Measurements from ENCODE around the gene MUC5AC. TPM values are rescaled to one million over a fixed set of nuclear protein-coding genes. Genes with fewer than 3 reads are reported as not detected.
A peak's percentile ranks its signal among the peaks of the same experiment; 100 is the strongest.

The MUC5AC gene
- total and polyA plus RNA-seq, 3 experiments from 2014 or later = not detected

DNA sequence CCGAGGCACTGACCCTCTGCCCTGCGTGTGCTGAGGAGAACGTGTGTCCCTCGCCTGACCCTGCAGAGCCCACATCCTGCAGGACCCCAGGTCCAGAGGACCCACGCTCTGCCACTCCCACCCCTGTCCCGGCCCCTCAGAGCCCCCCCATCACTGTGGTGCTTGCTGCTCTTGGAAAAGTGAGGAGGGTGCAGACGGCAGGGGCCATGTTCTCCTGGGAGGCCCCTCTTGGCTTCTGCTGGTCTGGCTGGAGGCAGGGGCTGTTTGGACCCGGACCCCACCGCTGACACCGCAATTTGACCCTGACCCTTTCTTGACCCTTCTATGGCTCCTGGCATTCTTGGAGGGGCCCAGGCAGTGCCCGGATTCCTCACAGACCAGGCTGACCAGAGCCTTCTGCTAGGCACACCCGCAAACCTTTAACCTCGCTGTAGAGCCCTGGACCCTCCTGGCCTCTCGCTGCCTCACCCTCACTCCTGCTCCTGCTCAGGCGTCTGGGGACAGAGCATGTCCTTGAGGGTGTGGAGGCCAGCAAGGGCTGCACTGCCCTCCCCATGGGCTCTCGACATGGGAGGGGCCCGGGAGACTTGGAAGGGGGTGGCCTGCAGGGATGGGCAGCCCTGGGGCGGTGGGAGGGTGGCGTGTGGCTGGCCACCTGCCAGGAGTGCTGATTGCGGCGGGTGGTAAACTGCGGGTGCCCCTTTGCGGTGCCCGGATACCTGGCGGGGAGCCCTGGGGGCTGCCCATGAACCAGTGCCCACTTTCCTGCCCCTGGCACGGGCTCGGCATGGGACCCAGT lies 37.0 kb upstream of the MUC5AC start:
- no peaks in the 10 kb centered on the region for H3K4me1 Mint-ChIP-seq
- no peaks in the 10 kb centered on the region for H3K36me3 Mint-ChIP-seq
- POLR2A ChIA-PET = no interaction called here
- Histone ChIP-seq H3K4me3 (ENCODE audit: low read length) (no peak overlapping the region), H3K4me1 (ENCODE audit: insufficient read depth, low read length) (no peaks in the 10 kb centered on the region), H3K36me3 (ENCODE audit: insufficient read depth, low read length) (no peaks in the 10 kb centered on the region), H3K9me3 (ENCODE audit: low read length) (no peaks in the 10 kb centered on the region), H3K27me3 (ENCODE audit: insufficient read depth, low read length, poor library complexity, severe bottlenecking) (no peaks in the 10 kb centered on the region), H3K27ac (ENCODE audit: low read depth, low read length) (no peak overlapping the region)
- DNase-seq = peak in 1 of 5 donors; percentile 37
- no peak overlapping the region for H3K27ac Mint-ChIP-seq
- peaks cover 0 to 3% (median 2%) of the 10 kb centered on the region in 5 donors for H3K9me3 Mint-ChIP-seq
- H3K27me3 Mint-ChIP-seq = peaks cover 2 to 3% of the 10 kb centered on the region in 2 donors
- CTCF ChIA-PET = no interaction called here
- no peak overlapping the region for H3K4me3 Mint-ChIP-seq

- Histone ChIP-seq H3K4me3 (ENCODE audit: low read length) (no peak overlapping the region), H3K9me3 (ENCODE audit: low read length) (no peaks in the 10 kb centered on the region), H3K27me3 (ENCODE audit: insufficient read depth, low read length, poor library complexity, severe bottlenecking) (no peaks in the 10 kb centered on the region), H3K4me1 (ENCODE audit: insufficient read depth, low read length) (no peaks in the 10 kb centered on the region), H3K36me3 (ENCODE audit: insufficient read depth, low read length) (no peaks in the 10 kb centered on the region), H3K27ac (ENCODE audit: low read depth, low read length) (no peak overlapping the region)
- Mint-ChIP-seq H3K36me3 (no peaks in the 10 kb centered on the region), H3K27ac (no peak overlapping the region), H3K9me3 (peaks cover 0 to 3% (median 2%) of the 10 kb centered on the region in 5 donors), H3K4me3 (no peak overlapping the region), H3K4me1 (no peaks in the 10 kb centered on the region), H3K27me3 (peaks cover 3 to 4% of the 10 kb centered on the region in 2 donors)
- POLR2A ChIA-PET = no interaction called here
- peak in 1 of 5 donors; percentile 39 for DNase-seq
- CTCF ChIA-PET = no interaction called here
Observed at GRCh38 chr11:1121331-1121812, 36.4 kb upstream of the MUC5AC start.

GRCh38 chr11:1121813-1122663 lies 35.7 kb upstream of the MUC5AC start:
- Mint-ChIP-seq H3K27me3 (peaks cover 3 to 4% of the 10 kb centered on the region in 2 donors), H3K9me3 (peaks cover 0 to 3% (median 2%) of the 10 kb centered on the region in 5 donors), H3K4me3 (no peak overlapping the region), H3K36me3 (no peaks in the 10 kb centered on the region), H3K27ac (no peak overlapping the region), H3K4me1 (no peaks in the 10 kb centered on the region)
- no peak overlapping the region for H3K27ac ChIP-seq (ENCODE audit: low read depth, low read length)
- no peaks in the 10 kb centered on the region for H3K4me1 ChIP-seq (ENCODE audit: insufficient read depth, low read length)
- ChIA-PET CTCF (no interaction called here), POLR2A (no interaction called here)
- no peaks in the 10 kb centered on the region for H3K36me3 ChIP-seq (ENCODE audit: insufficient read depth, low read length)
- DNase-seq = peak in 1 of 5 donors; percentile 35
- no peaks in the 10 kb centered on the region for H3K9me3 ChIP-seq (ENCODE audit: low read length)
- no peaks in the 10 kb centered on the region for H3K27me3 ChIP-seq (ENCODE audit: insufficient read depth, low read length, poor library complexity, severe bottlenecking)
- H3K4me3 ChIP-seq (ENCODE audit: low read length) = no peak overlapping the region

GRCh38 chr11:1122664-1123002 lies 35.1 kb upstream of the MUC5AC start:
- Mint-ChIP-seq H3K9me3 (peaks cover 0 to 3% (median 2%) of the 10 kb centered on the region in 5 donors), H3K27me3 (peaks cover 4 to 5% of the 10 kb centered on the region in 2 donors), H3K4me1 (no peaks in the 10 kb centered on the region), H3K36me3 (no peaks in the 10 kb centered on the region), H3K27ac (no peak overlapping the region), H3K4me3 (no peak overlapping the region)
- Histone ChIP-seq H3K36me3 (ENCODE audit: insufficient read depth, low read length) (no peaks in the 10 kb centered on the region), H3K27me3 (ENCODE audit: insufficient read depth, low read length, poor library complexity, severe bottlenecking) (no peaks in the 10 kb centered on the region), H3K4me1 (ENCODE audit: insufficient read depth, low read length) (no peaks in the 10 kb centered on the region), H3K4me3 (ENCODE audit: low read length) (no peak overlapping the region), H3K27ac (ENCODE audit: low read depth, low read length) (no peak overlapping the region), H3K9me3 (ENCODE audit: low read length) (no peaks in the 10 kb centered on the region)
- CTCF ChIA-PET = no interaction called here
- no peak for DNase-seq
- POLR2A ChIA-PET = no interaction called here

DNA sequence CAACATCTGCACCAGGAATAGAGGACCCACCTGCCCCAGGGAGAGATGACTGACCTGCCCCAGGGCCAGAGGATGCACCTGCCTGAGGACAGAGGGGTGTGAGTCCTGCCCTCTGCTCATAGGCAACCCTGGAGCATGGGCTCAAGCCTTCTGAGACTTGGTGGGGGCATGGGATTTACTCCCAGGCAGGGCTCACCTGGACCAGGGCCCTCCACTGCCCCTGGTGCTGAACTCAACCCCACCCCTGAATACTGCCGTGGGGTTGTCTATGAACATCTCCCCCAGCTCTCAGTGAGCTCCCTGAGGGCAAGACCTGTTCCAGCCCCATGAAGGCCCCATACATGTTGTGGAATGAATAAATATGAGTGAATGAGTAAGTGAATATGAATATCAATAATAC lies 33.8 kb upstream of the MUC5AC start:
- H3K9me3 Mint-ChIP-seq = peaks cover 0 to 3% (median 2%) of the 10 kb centered on the region in 5 donors
- DNase-seq = no peak
- H3K27ac Mint-ChIP-seq = no peak overlapping the region
- no peaks in the 10 kb centered on the region for H3K36me3 Mint-ChIP-seq
- H3K27me3 ChIP-seq (ENCODE audit: insufficient read depth, low read length, poor library complexity, severe bottlenecking) = no peaks in the 10 kb centered on the region
- ChIA-PET CTCF (no interaction called here), POLR2A (no interaction called here)
- H3K27me3 Mint-ChIP-seq = peaks cover 2 to 7% of the 10 kb centered on the region in 2 donors
- no peak overlapping the region for H3K27ac ChIP-seq (ENCODE audit: low read depth, low read length)
- H3K4me3 ChIP-seq (ENCODE audit: low read length) = no peak overlapping the region
- no peaks in the 10 kb centered on the region for H3K4me1 ChIP-seq (ENCODE audit: insufficient read depth, low read length)
- H3K9me3 ChIP-seq (ENCODE audit: low read length) = no peaks in the 10 kb centered on the region
- H3K36me3 ChIP-seq (ENCODE audit: insufficient read depth, low read length) = no peaks in the 10 kb centered on the region
- H3K4me1 Mint-ChIP-seq = no peaks in the 10 kb centered on the region
- H3K4me3 Mint-ChIP-seq = no peak overlapping the region

GRCh38 chr11:1125803-1126202 lies 31.9 kb upstream of the MUC5AC start:
- H3K4me3 Mint-ChIP-seq = no peak overlapping the region
- Histone ChIP-seq H3K4me1 (ENCODE audit: insufficient read depth, low read length) (no peaks in the 10 kb centered on the region), H3K9me3 (ENCODE audit: low read length) (no peaks in the 10 kb centered on the region), H3K27me3 (ENCODE audit: insufficient read depth, low read length, poor library complexity, severe bottlenecking) (no peaks in the 10 kb centered on the region), H3K27ac (ENCODE audit: low read depth, low read length) (no peak overlapping the region), H3K36me3 (ENCODE audit: insufficient read depth, low read length) (no peaks in the 10 kb centered on the region), H3K4me3 (ENCODE audit: low read length) (no peak overlapping the region)
- no peak for DNase-seq
- H3K27ac Mint-ChIP-seq = no peak overlapping the region
- peaks cover 2 to 7% of the 10 kb centered on the region in 2 donors for H3K27me3 Mint-ChIP-seq
- peaks cover 0 to 3% (median 2%) of the 10 kb centered on the region in 5 donors for H3K9me3 Mint-ChIP-seq
- CTCF ChIA-PET = no interaction called here
- H3K4me1 Mint-ChIP-seq = no peaks in the 10 kb centered on the region
- no peaks in the 10 kb centered on the region for H3K36me3 Mint-ChIP-seq
- POLR2A ChIA-PET = no interaction called here

- CTCF ChIA-PET = interaction anchor here (1.2 kb wide), 1 partner anchor 13 kb away, joined by 3 read pairs; no protein-coding TSS in a partner anchor
- H3K9me3 Mint-ChIP-seq = peaks cover 0 to 3% (median 2%) of the 10 kb centered on the region in 5 donors
- H3K4me1 Mint-ChIP-seq = no peaks in the 10 kb centered on the region
- no peak overlapping the region for H3K27ac Mint-ChIP-seq
- H3K4me3 ChIP-seq (ENCODE audit: low read length) = no peak overlapping the region
- H3K9me3 ChIP-seq (ENCODE audit: low read length) = no peaks in the 10 kb centered on the region
- H3K36me3 ChIP-seq (ENCODE audit: insufficient read depth, low read length) = no peaks in the 10 kb centered on the region
- H3K36me3 Mint-ChIP-seq = no peaks in the 10 kb centered on the region
- H3K27me3 ChIP-seq (ENCODE audit: insufficient read depth, low read length, poor library complexity, severe bottlenecking) = no peaks in the 10 kb centered on the region
- H3K27me3 Mint-ChIP-seq = peaks cover 2 to 7% of the 10 kb centered on the region in 2 donors
- H3K4me3 Mint-ChIP-seq = no peak overlapping the region
- POLR2A ChIA-PET = no interaction called here
- peak in 1 of 5 donors; percentile 42 for DNase-seq
- H3K4me1 ChIP-seq (ENCODE audit: insufficient read depth, low read length) = no peaks in the 10 kb centered on the region
- H3K27ac ChIP-seq (ENCODE audit: low read depth, low read length) = no peak overlapping the region
Observed at GRCh38 chr11:1126491-1126926, 31.2 kb upstream of the MUC5AC start.

Measured in CD8-positive, alpha-beta memory T cell (primary cell).